ENCODE results near the gene ILDR1.

ILDR1 gene

GRCh38 chr3:121995161-121996137 is 26.6 kb downstream of the ILDR1 start:
- no peak overlapping the region for H3K4me3 ChIP-seq (ENCODE audit: low read depth, low read length)
- peak; percentile 82 for TF ChIP-seq CTCF (IDR thresholded peaks at IDR 0.05; ENCODE audit: control insufficient read depth, extremely low read depth, insufficient read depth)
- no peak for DNase-seq (ENCODE audit: low read depth)

- no peak for DNase-seq (ENCODE audit: low read depth)
- no peak overlapping the region for H3K4me3 ChIP-seq (ENCODE audit: low read depth, low read length)
Observed at GRCh38 chr3:121994551-121994950, 27.5 kb downstream of the ILDR1 start.

DNA sequence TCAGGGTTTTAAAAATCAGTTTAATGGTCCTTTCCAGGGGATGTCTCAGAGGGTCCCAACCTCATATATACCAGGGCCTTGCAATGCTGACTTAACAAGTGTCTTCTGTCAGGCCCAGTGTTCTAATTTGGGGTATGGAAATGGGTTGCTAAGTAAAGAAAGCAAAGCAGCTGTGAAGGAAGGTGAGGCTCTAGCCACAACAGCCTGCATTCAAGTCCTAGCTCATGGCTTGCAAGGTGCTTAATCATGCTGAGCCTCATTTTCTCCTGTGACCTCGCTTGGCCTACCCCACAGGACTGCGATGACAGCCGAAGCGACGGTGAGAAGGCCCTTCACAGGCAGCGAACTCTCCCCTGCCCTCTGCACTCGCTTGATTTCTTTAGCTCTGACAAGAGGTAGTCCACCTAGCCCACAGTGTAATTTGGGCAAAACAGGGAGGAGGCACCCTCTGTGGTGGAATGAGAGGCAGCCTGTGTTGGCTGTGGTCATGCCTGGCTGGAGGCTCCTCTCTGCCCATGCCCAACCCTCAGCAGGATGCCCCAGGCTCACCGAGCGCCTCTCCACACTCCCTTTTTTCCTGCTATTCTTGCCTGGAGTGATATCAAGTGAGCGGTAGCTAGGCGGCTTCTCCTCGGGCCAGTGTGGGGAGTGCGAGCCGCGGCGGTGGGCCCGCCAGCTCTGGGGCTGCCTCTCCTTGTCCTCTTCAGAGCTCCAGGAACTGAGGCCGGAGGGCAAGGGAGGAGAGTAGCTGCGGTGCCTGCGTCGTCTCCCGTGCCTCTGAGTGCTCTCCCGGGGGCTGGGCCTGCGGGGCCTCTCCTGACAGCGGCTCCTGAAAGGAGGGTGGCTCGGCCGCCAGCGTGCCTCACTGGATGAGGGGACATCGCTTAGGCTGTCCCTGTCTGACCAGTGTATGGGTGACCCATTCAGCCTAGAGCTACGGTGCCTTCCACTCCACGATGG is 29.2 kb downstream of the ILDR1 start:
- no peak for DNase-seq (ENCODE audit: low read depth)
- H3K4me3 ChIP-seq (ENCODE audit: low read depth, low read length) = no peak overlapping the region
- no peak for TF ChIP-seq CTCF (IDR thresholded peaks at IDR 0.05; ENCODE audit: control insufficient read depth, extremely low read depth, insufficient read depth)

More at GRCh38 chr3:121994551-121994950, 27.5 kb downstream of the ILDR1 start:
- no peak for TF ChIP-seq CTCF (IDR thresholded peaks at IDR 0.05; ENCODE audit: control insufficient read depth, extremely low read depth, insufficient read depth)

DNA sequence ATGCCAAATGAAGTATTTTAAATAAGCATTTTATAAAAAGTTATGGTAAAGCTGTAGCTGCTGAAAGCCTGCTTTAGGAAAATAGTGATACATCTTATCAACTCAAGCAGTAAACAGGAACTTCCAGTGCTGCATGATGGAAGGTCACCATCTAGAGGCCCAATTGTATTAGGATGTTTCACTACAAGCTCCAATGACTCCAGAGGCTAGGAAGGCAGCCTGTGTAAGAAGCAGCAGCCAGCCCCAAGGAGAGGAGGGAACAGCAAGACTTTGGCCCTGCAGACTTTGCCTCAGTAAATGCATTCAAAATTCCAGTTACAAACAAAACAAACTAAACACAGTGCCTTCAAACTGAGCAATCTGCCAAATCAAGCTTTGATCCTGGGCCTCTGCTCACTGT is 32.1 kb downstream of the ILDR1 start:
- peak; percentile 67 for TF ChIP-seq CTCF (IDR thresholded peaks at IDR 0.05; ENCODE audit: control insufficient read depth, extremely low read depth, insufficient read depth)
- DNase-seq (ENCODE audit: low read depth) = peak; percentile 53
- no peak overlapping the region for H3K4me3 ChIP-seq (ENCODE audit: low read depth, low read length)

DNA sequence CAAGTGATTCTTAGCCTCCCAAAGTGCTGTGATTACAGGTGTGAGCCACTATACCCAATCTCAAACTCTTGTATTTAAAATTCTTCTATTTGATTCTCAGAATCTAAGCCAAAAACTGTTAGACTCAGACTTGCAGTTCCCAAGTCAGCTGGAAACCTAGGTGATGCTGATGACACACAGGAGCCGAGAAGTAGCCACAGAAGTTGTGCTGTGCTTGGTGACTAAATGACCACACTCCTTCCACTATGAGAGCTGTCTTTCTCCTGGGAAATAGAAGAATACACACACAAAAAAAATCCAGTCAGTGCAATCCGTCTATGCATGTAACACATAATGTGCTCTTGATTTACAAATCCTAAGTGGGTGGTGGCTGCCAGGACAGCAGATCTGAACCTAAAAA is 33.9 kb downstream of the ILDR1 start:
- no peak overlapping the region for H3K4me3 ChIP-seq (ENCODE audit: low read depth, low read length)
- no peak for DNase-seq (ENCODE audit: low read depth)
- no peak for TF ChIP-seq CTCF (IDR thresholded peaks at IDR 0.05; ENCODE audit: control insufficient read depth, extremely low read depth, insufficient read depth)

DNA sequence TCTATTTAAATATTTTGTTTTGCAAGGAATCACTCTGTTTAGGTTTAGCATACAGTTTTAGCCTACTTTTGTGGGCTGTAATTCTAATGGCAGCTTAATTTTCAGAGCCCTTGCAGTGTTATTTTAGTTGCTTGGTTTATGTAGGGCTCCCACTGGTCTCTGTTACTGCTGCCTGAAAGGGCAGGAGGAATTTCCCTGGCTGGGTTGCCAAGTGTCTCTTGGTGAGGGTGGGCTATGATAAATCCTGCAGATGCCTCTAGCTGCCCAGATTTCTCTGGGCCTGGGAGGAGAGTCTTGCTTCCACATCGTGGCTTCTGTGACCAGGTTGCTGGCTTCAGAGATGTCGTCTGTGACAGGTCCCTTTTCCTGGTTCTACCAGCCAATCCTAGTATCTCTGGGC is 36.2 kb downstream of the ILDR1 start:
- H3K4me3 ChIP-seq (ENCODE audit: low read depth, low read length) = no peak overlapping the region
- no peak for DNase-seq (ENCODE audit: low read depth)
- TF ChIP-seq CTCF (IDR thresholded peaks at IDR 0.05; ENCODE audit: control insufficient read depth, extremely low read depth, insufficient read depth) = no peak

Measured in LNCaP clone FGC (cell line).